GM13976 (cell line): ENCODE data around the gene CDK17.

Experiments used
- DNase-seq: peaks from one replicate; pipeline ENCODE4 v3.0.0; 2012; ENCODE audit warnings: low spot score
- CTCF ChIP-seq: IDR thresholded peaks from 2 replicates; pipeline ENCODE4 v1.5.1; 2012; ENCODE audit warnings: borderline replicate concordance, mild to moderate bottlenecking; ENCODE audit not compliant: insufficient read depth; ENCODE audit errors: extremely low read depth, missing control alignments, control extremely low read depth
- in situ Hi-C: fragments of 300-500 bp; cut with MboI; formaldehyde crosslinking; loops from one replicate; pipeline ENCODE4 v1.12.0; 2022; ENCODE audit warnings: low sequenced_read_pairs, mixed read lengths, inconsistent platforms; ENCODE audit not compliant: unreplicated experiment

The CDK17 gene

GRCh38 chr12:96271469-96272199 lies 128.6 kb downstream of the CDK17 start:
- TF ChIP-seq CTCF: no peak
- no peak for DNase-seq
- in situ Hi-C loops: no loop called here

GRCh38 chr12:96266238-96266637 lies 134.0 kb downstream of the CDK17 start:
- in situ Hi-C loops: no loop called here

GRCh38 chr12:96265836-96266235 lies 134.4 kb downstream of the CDK17 start:
- DNase-seq: no peak
- TF ChIP-seq CTCF: no peak
- in situ Hi-C loops: no loop called here

More at GRCh38 chr12:96266238-96266637, 134.0 kb downstream of the CDK17 start:
- TF ChIP-seq CTCF: no peak
- DNase-seq: no peak

GRCh38 chr12:96265400-96265799 lies 134.8 kb downstream of the CDK17 start:
- TF ChIP-seq CTCF: no peak
- in situ Hi-C loops: no loop called here
- DNase-seq: no peak

- in situ Hi-C loops: no loop called here
- DNase-seq: no peak
These were observed 136.8 kb downstream of the CDK17 start for GRCh38 chr12:96263449-96263902.

GRCh38 chr12:96261557-96261956 lies 138.7 kb downstream of the CDK17 start:
- in situ Hi-C loops: no loop called here
- no peak for DNase-seq
- TF ChIP-seq CTCF: no peak

More at GRCh38 chr12:96263449-96263902, 136.8 kb downstream of the CDK17 start:
- TF ChIP-seq CTCF: no peak
